Stimulated activated CD4-positive, alpha-beta T cell treated with anti-CD3 and anti-CD28 coated beads, Interleukin-15, amount 100 ng/mL, for 24 hours (primary cell): ENCODE data around the gene FCHSD2.
"Not testable (repeated sequence)": the region's sequence is repeated elsewhere in the genome, so short reads cannot be mapped to it uniquely, and the experiment has no call there.

Experiments used
- DNase-seq: peaks from one replicate; pipeline ENCODE4 v3.0.0-alpha.2; 2020

FCHSD2 gene

DNA sequence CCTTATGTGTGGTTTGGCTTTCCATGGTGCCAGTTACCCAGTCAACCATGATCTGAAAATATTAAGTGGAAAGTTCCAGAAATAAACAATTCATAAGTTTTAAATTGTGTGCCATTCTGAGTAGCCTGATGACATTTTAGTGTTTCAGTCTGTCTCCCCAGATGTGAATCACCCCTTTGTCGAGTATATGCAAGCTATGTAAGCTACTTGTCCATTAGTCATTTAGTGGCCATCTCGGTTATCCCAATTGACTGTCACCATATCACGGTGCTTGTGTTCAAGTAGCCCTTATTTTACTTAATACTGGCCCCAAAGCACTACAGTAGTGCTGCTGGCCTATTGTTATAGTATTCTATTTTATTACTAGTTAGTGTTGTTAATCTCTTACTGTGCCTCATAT lies 283.0 kb downstream of the FCHSD2 start:
- DNase-seq: no peak

DNA sequence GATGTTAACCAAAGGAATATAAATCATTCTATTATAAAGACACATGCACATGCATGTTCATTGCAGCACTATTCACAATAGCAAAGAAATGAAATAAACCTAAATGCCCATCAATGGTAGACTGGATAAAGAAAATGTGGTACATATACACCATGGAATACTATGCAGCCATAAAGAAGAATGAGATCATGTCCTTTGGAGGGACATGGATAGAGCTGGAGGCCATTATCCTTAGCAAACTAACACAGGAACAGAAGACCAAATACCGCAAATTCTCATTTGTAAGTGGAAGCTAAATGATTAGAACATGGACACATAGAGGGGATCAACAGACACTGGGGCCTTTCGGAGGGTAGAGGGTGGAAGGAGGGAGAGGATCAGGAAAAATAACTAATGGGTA lies 283.9 kb downstream of the FCHSD2 start:
- not testable (repeated sequence) for DNase-seq

DNA sequence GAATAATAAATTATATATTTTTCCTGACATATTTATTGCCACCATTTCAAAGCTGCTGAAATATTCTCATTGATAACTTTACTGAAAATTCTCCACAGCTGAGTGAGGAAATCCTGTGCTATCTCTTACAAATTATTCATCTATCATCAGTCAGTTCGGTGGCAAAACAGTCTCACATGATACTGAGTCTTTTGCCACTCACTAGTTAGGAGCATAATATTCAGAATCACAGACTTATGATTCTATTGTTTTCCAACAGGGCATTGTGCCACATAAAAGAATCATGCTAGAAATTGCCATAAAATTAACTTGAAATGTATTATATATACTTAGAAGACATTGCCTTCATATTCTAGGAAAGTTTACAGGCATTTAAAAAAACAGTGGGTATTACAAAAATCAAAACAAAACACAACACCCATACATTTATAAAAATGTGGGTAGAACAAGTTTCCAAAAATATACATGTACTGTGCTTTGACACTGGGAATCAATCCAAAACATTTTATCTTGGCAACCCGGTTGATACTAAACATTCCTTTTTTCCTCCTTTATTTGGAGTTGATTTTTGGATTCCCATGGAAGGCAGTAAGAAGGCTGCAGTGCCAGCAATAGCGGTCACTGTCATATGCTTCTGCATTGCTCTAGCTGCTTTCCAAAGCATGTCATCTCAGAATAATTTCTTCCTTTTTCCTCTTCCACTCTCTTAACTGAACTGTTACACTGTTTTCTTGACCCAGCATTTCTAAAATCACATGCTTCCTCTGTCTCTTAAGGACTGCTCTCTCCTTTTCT lies 285.4 kb downstream of the FCHSD2 start:
- no peak for DNase-seq

DNA sequence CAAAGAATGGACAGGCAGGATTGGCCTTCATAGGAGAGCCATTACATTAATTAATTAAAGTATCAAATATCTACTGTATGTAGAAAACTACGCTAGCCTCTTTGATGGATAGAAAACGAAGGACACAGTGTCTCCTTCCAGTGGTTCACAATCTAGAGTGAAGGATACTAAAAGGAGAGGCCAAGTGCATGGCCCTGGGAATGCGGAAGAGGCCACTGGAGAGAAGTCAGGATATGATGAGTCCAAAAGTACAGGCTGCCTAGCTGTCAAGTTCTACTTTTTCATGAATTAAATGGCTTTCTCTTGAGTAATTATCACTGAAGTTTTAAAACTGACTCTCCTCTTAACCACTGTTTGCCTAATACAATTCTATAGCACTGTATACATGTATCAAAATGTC lies 286.1 kb downstream of the FCHSD2 start:
- no peak for DNase-seq

DNA sequence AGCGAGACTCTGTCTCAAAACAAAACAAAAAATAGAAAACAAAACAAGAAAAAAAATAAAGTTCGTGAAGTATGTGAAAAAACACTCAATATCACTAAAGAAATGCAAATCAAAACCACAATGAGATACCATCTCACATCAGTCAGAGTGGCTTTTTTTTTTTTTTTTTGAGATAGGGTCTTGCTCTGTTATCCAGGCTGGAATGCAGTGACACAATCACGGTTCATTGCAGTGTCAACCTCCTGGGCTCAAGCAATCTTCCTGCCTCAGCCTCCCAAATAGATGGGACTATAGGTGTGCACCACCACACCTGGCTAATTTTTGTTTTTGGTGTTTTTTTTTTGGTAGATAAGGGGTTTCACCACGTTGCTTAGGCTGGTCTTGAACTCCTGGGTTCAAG lies 290.4 kb downstream of the FCHSD2 start:
- DNase-seq: no peak

DNA sequence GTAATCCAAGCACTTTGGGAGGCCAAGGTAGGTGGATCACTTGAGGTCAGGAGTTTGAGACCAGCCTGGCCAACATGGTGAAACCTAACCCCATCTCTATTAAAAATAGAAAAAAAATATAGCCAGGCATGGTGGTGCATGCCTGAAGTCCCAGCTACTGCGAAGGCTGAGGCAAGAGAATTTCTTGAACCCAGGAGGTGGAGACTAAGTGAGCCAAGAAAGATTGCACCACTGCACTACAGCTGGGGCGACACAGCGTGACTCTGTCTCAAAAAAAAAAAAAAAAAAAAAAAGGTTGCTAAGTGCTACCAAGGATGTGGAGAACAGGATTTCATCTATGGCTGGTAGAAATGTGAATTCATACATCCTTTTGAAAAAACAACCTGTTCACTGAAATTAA lies 291.3 kb downstream of the FCHSD2 start:
- DNase-seq: no peak

DNA sequence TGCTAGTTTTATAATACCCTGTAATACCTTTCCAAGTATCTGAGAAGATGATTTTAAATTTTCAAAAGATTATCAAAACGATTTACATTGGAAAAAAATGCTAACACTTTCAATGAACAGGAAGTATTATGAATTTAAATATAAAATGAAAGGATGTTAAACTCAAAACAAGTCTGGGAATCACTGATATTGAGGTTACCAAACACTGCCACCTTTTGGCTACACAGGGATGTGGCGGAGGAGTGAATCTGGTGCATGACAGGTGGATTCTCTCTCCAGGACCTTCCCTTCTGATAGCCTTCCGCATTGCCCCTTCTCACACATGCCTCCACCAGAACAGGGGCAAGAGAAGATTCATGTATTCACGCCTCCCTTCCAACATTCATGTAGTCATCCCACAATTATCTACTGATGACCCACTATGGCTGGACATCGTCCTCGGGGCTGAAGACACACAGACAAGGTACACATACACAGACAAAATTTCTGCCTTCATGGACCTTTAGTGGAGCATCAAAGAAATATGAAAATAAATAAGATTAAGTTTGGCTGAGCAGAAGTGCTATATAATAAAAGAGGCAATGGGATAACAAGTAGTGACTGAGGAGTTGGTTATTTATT lies 293.2 kb downstream of the FCHSD2 start:
- DNase-seq: peak; percentile 43

DNA sequence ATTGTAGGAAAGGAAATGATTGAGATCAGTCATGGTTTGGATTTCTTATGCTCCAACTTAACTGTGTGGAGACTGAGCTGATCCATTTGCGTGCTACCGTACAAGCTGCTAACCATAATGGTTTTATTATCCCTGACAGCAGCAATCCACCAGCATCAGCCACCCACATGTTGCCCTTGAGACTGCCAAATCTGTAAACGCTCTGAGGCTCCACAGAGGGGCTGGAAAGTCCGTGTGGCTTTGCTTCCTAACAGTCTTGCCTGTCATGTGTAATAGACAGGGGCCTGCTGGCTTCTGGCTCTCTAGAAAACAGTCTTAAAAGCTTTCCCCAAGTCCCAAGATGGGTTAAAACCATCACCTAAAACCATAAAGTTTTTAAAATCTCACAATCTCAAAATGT lies 297.8 kb downstream of the FCHSD2 start:
- DNase-seq: no peak

DNA sequence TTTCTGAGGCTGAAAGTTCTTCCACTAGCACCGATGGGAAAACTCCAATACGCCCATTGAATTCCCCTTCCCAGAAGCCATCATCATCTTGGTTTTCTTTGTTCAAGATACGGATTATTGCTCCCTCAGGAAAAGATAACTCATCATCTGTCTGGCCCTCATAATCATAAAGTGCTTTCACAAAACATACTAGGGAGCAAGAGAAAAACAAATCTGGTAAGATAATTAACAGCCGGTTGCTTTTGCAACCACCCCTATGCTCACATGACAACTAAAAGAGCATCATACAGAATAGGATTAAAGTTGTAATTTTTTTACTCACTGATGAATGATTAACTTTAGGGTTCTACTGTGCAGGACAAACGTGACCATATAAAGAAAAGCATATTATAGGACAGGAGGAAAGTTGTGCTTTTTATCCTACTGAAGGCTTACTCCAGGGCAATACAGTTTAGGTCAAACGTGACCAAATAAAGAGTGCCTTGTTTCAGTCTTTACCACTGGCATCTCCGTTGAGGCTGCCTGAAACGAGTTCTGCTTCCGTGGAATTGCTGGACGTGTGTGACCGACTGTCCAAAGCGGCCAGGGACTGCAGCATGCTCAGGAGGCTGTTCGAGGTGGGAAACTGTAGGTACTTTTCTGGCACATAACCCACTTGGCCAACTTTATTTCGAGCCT lies 299.3 kb downstream of the FCHSD2 start:
- DNase-seq: no peak

DNA sequence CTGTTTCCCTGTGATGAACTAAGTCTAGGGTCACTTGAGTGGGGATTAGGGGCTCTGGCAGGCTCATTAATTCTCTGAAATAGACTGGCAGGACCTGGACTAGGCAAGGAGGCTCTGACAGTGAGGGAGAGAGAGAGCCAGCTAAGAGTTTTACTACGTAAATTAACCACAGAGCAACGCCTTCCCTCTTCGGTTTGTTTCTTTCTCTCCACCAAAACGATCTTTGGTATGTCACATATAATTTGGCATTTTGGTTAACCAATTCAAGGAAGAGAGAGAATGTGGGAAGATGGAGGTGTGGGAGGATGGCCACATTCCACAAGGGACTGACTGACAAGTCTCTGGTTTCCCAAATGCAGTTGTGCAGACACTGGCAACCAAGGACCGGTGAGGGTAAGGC lies 300.0 kb downstream of the FCHSD2 start:
- no peak for DNase-seq

DNA sequence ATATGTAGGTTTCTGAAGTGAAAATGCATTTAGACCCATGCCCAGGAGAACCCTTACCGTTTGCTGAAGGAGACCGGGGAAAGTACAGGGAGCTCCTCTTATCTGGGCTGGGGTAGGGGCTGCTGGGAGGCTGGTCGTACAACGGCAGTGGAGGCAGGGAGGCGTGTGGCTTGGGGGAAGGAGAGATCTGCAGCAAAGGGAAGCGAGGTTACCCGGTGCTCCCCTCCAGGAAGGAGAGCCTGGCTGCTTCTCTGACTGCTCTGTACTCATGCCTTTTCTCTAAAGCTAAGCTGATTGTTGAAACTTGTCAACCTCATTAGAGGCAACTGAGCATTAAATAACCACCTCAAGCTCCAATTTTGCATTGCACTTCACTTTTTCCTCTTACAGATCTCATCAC lies 300.7 kb downstream of the FCHSD2 start:
- no peak for DNase-seq

DNA sequence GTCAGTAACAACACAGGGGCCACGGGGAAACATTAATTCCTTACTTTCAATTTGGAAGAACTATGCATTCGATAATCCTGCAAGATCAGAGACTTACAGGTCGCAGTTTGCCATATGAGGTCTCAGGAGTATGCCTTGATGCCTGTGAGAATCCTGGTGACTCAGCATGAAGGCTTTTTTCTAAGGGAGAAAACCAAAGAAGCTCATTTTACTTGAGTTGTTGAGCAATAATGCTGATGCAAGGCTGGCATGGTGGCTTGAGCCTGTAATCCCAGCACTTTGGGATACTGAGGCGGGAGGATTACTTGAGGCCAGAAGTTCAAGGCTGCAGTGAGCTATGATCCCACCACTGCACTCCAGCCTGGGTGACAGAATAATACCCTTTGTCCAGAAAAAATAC lies 301.3 kb downstream of the FCHSD2 start:
- no peak for DNase-seq

DNA sequence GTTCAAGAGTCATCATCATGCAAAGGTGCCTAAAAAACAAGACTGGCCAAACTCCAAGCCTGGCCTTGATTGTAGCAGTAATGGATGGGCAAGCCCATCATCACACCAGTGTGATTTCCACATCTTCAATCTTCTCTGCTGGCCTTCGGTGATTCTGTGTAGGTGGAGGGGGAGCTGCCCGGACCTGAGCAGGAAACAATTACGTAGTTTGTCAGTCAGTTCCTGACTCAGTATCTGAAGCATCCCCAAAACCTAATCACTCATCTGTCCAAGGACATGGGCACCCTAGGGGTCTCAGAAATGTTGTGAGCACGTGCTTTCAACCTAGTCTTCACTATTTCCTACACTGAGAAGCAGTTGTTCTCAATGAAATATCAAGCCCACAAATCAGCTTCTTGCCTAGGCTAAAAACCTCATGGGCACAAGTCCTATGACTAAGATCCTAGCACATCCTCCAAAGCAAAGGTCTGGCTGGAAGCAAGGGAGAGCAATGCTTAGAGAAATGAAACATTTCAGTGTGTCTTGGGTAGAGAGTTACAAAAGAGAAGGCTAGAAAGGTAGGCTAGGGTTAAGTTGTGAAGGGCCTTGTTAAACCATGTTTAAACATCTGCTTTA lies 303.3 kb downstream of the FCHSD2 start:
- DNase-seq: no peak

DNA sequence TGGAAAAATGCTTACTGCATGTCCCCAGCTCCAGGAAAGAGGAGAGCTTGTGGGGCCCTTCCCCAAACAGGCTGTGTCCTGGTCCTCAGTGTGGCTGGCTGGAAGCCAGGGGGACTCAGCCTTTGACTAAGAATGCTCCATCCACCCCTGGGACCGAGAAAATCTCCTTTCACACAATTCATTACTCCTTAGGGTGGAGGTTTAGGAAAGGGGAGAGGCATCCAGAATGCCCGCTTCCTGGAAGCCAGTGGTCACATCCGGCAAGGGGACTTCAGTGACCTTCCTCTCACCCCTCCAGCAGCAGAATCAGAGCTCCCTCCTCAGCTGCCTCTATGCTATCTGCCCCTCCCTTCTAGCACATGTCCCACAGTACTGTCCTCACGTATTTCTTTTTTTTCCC lies 306.0 kb downstream of the FCHSD2 start:
- DNase-seq: no peak

DNA sequence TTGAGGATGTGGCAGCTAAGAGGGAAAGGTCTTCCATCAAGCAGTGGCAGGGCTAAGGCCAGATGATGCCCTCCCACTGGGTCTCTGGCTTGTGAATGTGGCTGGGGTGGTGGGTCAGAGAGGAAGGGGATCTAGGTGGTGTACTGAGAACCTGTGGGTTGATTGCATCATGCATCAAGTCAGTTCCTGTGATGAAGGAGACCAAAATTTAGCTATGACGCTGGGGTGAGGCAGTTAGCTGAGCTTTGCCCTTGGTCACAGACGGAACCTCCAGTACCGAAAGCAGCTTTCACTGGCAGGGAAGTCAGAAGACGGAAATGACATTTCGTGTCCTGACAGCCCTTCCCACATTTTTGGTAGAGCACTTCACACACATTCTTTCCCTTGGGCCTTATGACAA lies 307.2 kb downstream of the FCHSD2 start:
- no peak for DNase-seq

DNA sequence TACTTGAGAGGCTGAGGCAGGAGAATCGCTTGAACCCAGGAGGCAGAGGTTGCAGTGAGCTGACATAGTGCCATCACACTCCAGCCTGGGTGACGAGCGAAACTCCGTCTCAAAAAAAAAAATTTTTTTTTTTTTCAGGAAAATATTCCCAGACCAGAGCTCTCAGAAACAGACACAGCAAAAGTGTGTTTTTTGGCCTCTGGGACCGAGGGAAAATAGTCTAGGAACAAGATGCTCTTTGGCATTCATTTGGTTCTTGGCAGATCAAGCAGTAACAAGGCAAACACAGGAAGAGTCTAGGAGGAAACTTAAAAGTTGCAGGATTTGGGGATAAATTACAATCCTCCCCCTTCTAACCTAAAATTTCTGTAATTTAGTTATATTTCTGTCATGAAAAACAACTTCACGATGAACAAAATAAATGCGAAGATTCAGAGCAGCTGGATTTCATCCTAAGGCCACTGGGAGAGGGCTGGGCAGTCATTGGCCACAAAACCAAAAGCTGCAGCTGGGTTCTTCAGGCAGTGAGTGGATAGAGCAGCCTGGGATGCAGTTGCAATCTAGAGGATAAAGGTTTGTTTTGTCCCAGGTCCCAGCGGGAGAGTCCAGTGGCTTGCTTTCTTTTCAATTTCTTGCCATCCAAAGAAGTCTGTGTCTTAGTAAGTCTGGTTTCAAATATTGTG lies 308.2 kb downstream of the FCHSD2 start:
- DNase-seq: no peak

DNA sequence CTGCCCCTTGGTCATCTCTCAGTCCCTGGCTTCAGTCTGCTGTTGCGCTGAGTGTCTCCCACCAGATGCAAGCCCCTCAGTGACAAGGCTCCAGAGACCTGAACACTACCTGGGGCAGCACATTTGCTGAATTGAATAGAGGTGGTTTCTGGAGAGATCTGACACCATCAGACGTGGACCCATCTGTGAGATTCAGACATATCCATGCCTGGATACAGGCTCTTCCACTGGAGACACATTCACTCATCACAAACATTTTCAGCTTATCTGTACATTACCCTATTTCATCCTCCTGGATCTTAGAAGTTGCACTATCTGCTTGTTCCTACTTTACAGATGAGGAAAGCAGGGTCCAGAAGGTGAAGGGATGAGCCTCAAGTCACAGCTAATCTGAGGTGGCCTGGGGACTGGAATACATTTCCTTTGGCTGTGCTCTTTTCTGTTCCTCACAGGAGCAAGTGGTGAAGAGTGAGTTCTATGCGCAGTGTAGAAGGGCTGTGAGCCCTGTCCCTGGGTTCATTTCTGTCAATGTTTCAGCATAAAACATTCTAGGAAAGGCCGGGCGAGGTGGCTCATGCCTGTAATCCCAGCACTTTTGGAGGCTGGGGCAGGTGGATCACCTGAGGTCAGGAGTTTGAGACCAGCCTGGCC lies 308.9 kb downstream of the FCHSD2 start:
- DNase-seq: no peak

DNA sequence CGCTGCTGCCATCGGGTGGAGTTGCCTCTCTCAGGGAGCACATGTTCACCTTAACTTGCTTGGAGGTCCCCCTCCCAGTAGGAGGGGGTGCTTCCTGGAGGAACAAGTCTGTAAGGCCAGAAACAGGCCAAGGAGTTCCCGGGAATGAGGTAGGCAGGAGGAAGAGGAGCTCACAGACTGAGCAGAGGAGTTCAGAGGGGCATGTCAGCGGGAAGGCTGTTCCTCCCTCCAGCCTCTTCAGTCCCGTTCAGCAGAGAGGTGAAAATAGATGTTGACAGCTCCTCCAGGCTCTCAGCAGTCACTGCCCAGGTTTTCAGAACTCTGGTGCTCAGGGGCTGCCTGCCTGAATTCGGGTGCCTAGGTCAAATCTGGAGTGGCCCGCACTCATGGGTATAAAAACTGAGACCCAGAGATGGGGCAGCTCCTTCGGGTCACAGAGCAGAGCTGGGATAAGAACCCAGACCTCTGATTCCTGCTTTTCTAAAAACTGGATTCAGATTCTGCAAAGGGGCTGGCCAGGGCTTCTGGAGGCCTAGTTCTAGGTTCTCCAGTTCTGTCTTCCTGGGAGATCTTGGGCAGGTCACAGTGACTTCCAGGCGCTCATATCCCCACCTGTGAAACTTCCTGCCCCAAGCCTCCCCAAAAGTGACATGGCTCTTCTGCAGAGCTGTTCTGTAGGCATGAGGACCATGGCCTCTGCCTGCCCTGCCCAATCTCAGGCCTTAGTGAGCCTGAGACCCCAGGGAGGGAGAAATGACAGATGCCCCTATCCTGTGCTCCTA lies 309.6 kb downstream of the FCHSD2 start:
- DNase-seq: no peak

DNA sequence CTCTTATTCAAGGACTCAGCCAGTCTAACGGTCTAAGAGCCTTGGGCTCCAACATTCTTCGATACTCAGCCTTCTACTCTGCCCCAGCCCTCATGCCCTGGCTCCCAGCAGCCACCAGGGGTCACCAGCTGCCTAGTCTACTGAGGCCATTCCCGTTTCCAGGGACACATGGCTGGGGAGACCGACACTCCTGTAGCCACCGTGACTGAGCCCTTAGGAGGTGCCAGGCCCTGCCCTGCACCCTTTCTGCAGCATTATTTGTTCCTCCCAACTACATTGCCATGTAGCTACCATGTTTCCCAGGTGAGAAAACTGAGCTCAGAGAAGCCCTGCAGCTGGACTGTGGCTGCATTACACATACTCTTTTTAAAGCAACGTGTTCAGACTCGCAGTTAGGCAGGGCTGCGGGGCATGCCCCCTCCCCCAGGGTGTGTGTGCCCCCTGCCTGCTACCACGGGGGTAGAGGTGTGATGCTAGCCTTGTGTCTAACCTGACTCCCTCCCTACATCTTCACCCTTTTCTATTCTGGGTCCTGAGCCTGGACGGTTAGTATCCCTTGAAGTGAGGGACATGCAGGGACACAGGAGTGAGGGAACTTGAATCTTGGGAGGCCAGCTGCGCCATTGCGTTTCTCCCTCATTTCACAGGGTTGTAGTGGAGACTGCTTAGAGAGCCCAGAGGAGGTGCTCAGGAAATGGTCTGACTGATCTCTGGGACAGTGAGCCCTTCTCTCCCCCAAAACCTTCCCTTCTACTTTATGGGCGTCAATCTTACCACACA lies 310.4 kb downstream of the FCHSD2 start:
- DNase-seq: peak; percentile 71

DNA sequence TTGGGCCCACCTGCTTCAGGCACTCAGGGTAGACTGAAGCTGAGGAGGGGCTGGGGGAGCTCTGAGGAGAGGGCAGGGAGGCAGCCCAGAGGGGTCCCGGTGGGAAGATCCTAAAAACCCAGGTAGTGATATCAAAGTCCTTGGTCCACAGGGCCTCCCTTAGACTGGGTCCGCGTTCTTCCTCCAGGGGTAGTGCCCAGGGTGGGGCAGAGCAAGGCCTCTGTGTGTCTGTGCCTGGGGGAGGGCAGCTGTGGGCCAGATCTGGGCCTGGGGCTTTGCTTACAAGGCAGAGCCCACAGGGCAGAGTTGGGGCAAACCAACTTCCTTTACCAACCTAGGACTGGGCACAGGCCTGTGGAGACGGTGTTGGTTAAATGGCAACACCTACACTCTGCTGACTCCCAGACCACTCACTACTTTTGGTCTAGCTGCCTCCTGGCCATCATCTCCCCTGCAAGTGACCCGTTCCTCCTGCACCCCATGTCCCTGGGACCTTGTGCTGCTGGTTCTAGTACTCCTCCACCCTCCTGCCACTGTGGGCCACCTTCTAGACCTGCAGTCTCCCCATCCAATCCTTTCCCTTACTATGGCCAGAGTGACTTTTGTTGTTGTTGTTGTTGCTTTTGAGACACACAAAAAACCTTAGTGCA lies 312.1 kb downstream of the FCHSD2 start:
- DNase-seq: no peak
